Naive thymus-derived CD4-positive, alpha-beta T cell (primary cell): ENCODE data around the gene ZNF665. TPM values are rescaled to one million over a fixed set of nuclear protein-coding genes. Genes with fewer than 3 reads are reported as not detected.
"Not testable (repeated sequence)": the region's sequence is repeated elsewhere in the genome, so short reads cannot be mapped to it uniquely, and the experiment has no call there.

Source experiments
- ATAC-seq: fragments of 150-1000 bp; cut with Tn5 transposase; 2 replicates; pipeline ENCODE4 v1.10.0; 2021; ENCODE audit warnings: mild to moderate bottlenecking, moderate library complexity
- CTCF ChIA-PET: fragments of 350-600 bp; sonication (Branson Sonifier 250); formaldehyde crosslinking; loops from one replicate; lab custom pipeline; 2021; ENCODE audit warnings: antibody characterized with exemption; lab: Charles Lee
- POLR2A ChIA-PET: fragments of 350-600 bp; sonication (Branson Sonifier 250); formaldehyde crosslinking; loops from one replicate; lab custom pipeline; 2021; ENCODE audit warnings: antibody characterized with exemption, inconsistent platforms; lab: Charles Lee
- DNase-seq, 9 donors: peaks; one replicate each; pipeline versions ENCODE4 v3.0.0 to v3.0.0-alpha.2; 2020 to 2022; ENCODE audit warnings: mixed read lengths in 1 of 9
- H3K27ac ChIP-seq: one replicate; pipeline ENCODE4 v1.7.0; 2013; ENCODE audit warnings: mild to moderate bottlenecking, low read depth, low read length, moderate library complexity
- H3K27me3 ChIP-seq, 2 donors: one replicate each; pipeline ENCODE4 v1.7.0; 2013; ENCODE audit warnings: low read length in 2 of 2, mild to moderate bottlenecking in 2 of 2, moderate library complexity in 2 of 2; ENCODE audit not compliant: control insufficient read depth in 2 of 2, insufficient read depth in 2 of 2
- H3K36me3 ChIP-seq, 3 experiments: 1 replicate in 2 of 3; 2 replicates in 1 of 3; pipeline ENCODE4 v1.7.0; 2013; ENCODE audit warnings: low read length in 3 of 3, mild to moderate bottlenecking in 3 of 3, moderate library complexity in 1 of 3; ENCODE audit not compliant: insufficient read depth in 3 of 3, control insufficient read depth in 2 of 3
- H3K4me1 ChIP-seq, 2 donors: one replicate each; pipeline ENCODE4 v1.7.0; 2013; ENCODE audit warnings: low read length in 2 of 2, mild to moderate bottlenecking in 2 of 2, moderate library complexity in 1 of 2; ENCODE audit not compliant: control insufficient read depth in 2 of 2, insufficient read depth in 2 of 2
- H3K4me3 ChIP-seq: 2 replicates; pipeline ENCODE4 v1.7.0; 2013; ENCODE audit warnings: mild to moderate bottlenecking, low read length
- H3K9me3 ChIP-seq, 3 experiments: 1 replicate in 2 of 3; 2 replicates in 1 of 3; pipeline ENCODE4 v1.7.0; 2013; ENCODE audit warnings: low read length in 3 of 3; ENCODE audit not compliant: control insufficient read depth in 2 of 3
- H3K27ac Mint-ChIP-seq, 9 donors: one replicate each; pipeline ENCODE4 v1.8.0; 2020 to 2022; ENCODE audit warnings: mixed read lengths in 9 of 9, mild to moderate bottlenecking in 8 of 9, moderate library complexity in 5 of 9, inconsistent platforms in 2 of 9
- H3K27me3 Mint-ChIP-seq, 5 donors: one replicate each; pipeline ENCODE4 v1.8.0; 2021 to 2022; ENCODE audit warnings: mixed read lengths in 5 of 5, mild to moderate bottlenecking in 1 of 5
- H3K36me3 Mint-ChIP-seq, 5 donors: one replicate each; pipeline ENCODE4 v1.8.0; 2020 to 2022; ENCODE audit warnings: mixed read lengths in 5 of 5, mild to moderate bottlenecking in 3 of 5, inconsistent platforms in 1 of 5
- H3K4me1 Mint-ChIP-seq, 7 donors: one replicate each; pipeline ENCODE4 v1.8.0; 2020 to 2022; ENCODE audit warnings: mixed read lengths in 7 of 7, mild to moderate bottlenecking in 3 of 7, inconsistent platforms in 1 of 7
- H3K4me3 Mint-ChIP-seq, 10 donors: one replicate each; pipeline ENCODE4 v1.8.0; 2020 to 2022; ENCODE audit warnings: mild to moderate bottlenecking in 10 of 10, mixed read lengths in 10 of 10, moderate library complexity in 6 of 10, inconsistent platforms in 2 of 10
- H3K9me3 Mint-ChIP-seq, 11 donors: one replicate each; pipeline ENCODE4 v1.8.0; 2020 to 2022; ENCODE audit warnings: mixed read lengths in 11 of 11, mild to moderate bottlenecking in 4 of 11, inconsistent platforms in 1 of 11, moderate library complexity in 1 of 11
- intact Hi-C, 2 donors: fragments of 100-400 bp; cut with micrococcal nuclease; formaldehyde crosslinking; loops; one replicate each; pipeline ENCODE4 v1.15.1; 2023
- polyA plus RNA-seq, 2 donors: library from polyadenylated mRNA; unstranded; fragments of 300-500 nt; fragmentation: Illumina TruSeq; gene quantifications; one replicate each; pipeline ENCODE4 v1.2.3, GENCODE V29; 2021
- total RNA-seq, 6 experiments: library from RNA in 5 of 6; stranded (reverse) in 5 of 6; gene quantifications; 1 replicate in 5 of 6; 2 replicates in 1 of 6; pipeline ENCODE4 v1.2.3 and lab custom pipeline; 2021 to 2026

Gene ZNF665
- total and polyA plus RNA-seq, 7 experiments from 2014 or later, result 1.6 to 13.7 (median 5.6) TPM

DNA sequence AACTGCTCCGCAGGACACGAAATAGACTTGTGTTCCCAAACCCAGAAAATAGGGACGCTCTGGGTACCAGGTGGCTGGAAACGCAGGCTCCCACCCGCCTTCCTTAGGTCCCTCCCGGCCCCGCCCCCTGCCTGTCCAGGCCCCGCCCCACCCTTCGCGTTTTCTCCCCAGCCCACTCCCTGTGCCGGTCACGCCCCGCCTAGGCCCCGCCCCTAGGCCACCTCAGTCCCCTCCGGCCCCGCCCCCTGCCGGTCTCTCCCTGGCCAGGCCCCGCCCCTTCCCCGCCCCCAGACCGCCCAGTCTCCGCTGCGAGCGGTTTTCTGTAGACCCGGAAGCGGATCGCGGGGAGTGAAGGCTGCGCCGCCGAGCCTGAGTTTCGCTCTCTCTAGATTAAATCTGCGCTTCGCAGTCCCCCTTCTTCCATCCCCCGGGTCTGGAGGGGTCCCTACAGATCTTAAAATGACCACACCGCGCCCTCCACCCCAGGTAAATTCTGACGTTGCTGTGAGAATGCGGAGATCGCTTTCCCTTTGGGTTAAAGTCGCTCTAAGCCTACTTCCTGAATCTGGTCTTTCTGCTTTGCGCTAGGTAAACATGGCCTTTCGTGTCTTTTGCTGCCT is 3.7 kb upstream of the ZNF665 start:
- ChIA-PET POLR2A (no interaction called here), CTCF (no interaction called here)
- Histone ChIP-seq H3K4me1 (peaks cover 9% of the 10 kb centered on the region in 2 donors), H3K27ac (peak overlapping the region; percentile 97), H3K4me3 (peak overlapping the region; percentile 94), H3K27me3 (no peaks in the 10 kb centered on the region), H3K36me3 (peaks cover 0 to 43% (median 5%) of the 10 kb centered on the region in 3 experiments), H3K9me3 (peaks cover 0 to 41% (median 8%) of the 10 kb centered on the region in 3 experiments)
- Mint-ChIP-seq H3K36me3 (peaks cover 15 to 55% (median 41%) of the 10 kb centered on the region in 5 donors), H3K9me3 (peaks cover 4 to 85% (median 52%) of the 10 kb centered on the region in 11 donors), H3K27ac (peak overlapping the region; percentile 94 to 99 (median 98)), H3K4me3 (peak overlapping the region; percentile 90 to 99 (median 98)), H3K27me3 (no peaks in the 10 kb centered on the region), H3K4me1 (peaks cover 18 to 58% (median 45%) of the 10 kb centered on the region in 7 donors)
- DNase-seq (peak; percentile 83 to 97 (median 90)), ATAC-seq (peak; percentile 98)
- intact Hi-C loops, result loop anchor here (1.0 to 10.0 kb wide), 22 partner anchors 38 to 1170 kb away; partner anchors contain the start of genes ZNF765 (in 2 of the 2), ZNF813 (in 2 of the 2), MYADM (in 1 of the 2) and TSEN34 (in 1 of the 2)

DNA sequence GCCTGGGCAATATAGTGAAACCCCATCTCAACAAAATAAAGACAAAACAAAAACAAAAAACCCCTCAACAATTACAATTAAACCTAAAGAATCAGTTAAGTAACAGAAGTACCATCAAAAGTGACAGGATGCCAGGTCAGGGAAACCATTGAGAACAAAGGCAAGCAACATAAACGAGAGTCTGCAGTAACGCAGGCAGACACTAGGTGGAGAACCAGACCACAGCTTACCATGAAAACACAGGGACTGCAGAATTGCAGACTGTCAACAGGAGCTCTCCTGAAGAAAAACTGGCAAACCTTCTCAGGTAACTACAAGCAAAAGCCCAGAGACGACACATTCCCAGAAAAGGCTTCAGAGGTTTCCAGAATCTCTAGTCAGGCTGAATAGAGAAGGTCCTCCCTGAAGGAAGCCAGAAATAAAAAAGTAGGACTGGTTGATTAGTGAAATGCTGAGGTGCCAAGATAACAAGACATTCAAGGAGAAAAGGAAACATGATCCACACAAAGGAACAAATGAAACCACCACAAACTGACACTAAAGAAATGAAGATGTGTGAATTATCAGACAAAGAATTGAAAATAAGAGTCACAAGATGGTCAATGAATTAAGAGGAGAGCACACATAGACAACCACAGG is 2.2 kb upstream of the ZNF665 start:
- Mint-ChIP-seq H3K4me1 (peaks cover 17 to 57% (median 46%) of the 10 kb centered on the region in 7 donors), H3K27me3 (no peaks in the 10 kb centered on the region), H3K9me3 (peaks cover 0 to 85% (median 47%) of the 10 kb centered on the region in 11 donors), H3K4me3 (peak overlapping the region; percentile 4 to 93 (median 64)), H3K36me3 (peaks cover 11 to 54% (median 38%) of the 10 kb centered on the region in 5 donors), H3K27ac (peak overlapping the region; percentile 30 to 96 (median 64))
- no peak overlapping the region for H3K4me3 ChIP-seq
- H3K36me3 ChIP-seq, result peaks cover 0 to 35% (median 5%) of the 10 kb centered on the region in 3 experiments
- peaks cover 9% of the 10 kb centered on the region in 2 donors for H3K4me1 ChIP-seq
- intact Hi-C loops, result loop anchor here (1.0 to 10.0 kb wide), 19 partner anchors 36 to 1168 kb away; partner anchors contain the start of genes ZNF845 (in 2 of the 2), MYADM (in 1 of the 2), TSEN34 (in 1 of the 2) and ZNF160 (in 1 of the 2)
- H3K27ac ChIP-seq, result no peak overlapping the region
- H3K9me3 ChIP-seq, result peaks cover 0 to 35% (median 8%) of the 10 kb centered on the region in 3 experiments
- ChIA-PET POLR2A (interaction anchor here (0.6 to 1.2 kb wide), 4 partner anchors 138 to 597 kb away, joined by 3 to 4 read pairs (median 3); partner anchors contain the start of gene ZNF845), CTCF (interaction anchor here (0.5 to 1.4 kb wide), 10 partner anchors 9 to 830 kb away, joined by 3 to 5 read pairs (median 3); no protein-coding TSS in a partner anchor)
- no peaks in the 10 kb centered on the region for H3K27me3 ChIP-seq
- DNase-seq (peak; percentile 39 to 86 (median 77)), ATAC-seq (peak; percentile 53)

DNA sequence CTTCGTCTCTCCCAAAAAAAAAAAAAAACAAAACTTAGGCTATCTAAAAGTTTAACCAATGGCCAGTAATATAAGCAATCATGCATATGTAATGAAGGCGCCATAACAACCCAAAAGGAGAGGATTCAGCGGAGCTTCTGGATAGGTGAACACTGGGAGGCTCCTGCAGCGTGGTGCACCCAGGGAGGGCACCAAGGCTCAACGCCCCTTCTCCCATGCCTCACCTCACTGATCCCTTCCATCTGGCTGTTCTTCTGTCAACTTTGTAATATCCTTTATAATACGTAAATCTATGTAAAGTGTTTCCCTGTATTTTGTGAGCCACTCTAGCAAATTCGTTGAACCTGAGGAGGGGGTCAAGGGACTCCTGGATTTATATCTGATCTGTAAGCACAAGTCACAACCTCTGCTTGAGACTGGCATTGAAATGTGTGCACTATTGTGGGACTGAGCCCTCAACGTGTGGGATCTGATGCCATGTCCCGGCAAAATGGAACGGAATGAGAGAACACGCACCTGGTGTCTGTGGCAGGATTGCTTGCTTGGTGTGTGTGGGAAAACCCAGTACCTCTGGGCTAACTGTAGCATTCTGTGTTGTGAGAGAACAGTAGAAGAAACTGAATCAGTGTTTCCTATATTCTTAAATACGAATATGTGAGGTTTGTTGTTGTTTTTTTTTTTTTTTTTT is 521 bp upstream of the ZNF665 start:
- ChIA-PET CTCF (interaction anchor here (0.7 kb wide), 1 partner anchor 830 kb away, joined by 4 read pairs; no protein-coding TSS in a partner anchor), POLR2A (interaction anchor here (0.9 kb wide), 1 partner anchor 36 kb away, joined by 5 read pairs; no protein-coding TSS in a partner anchor)
- intact Hi-C loops, result loop anchor here (1.0 to 10.0 kb wide), 4 partner anchors 90 to 459 kb away; partner anchors contain the start of genes ZNF160 (in 1 of the 2), ZNF611 (in 1 of the 2), ZNF813 (in 1 of the 2) and ZNF816 (in 1 of the 2)
- Mint-ChIP-seq H3K27ac (peak overlapping the region in 8 of 9 donors; percentile 14 to 95 (median 88)), H3K9me3 (peaks cover 0 to 77% (median 35%) of the 10 kb centered on the region in 11 donors), H3K27me3 (no peaks in the 10 kb centered on the region), H3K36me3 (peaks cover 11 to 46% (median 32%) of the 10 kb centered on the region in 5 donors), H3K4me3 (peak overlapping the region; percentile 79 to 94 (median 91)), H3K4me1 (peaks cover 17 to 52% (median 40%) of the 10 kb centered on the region in 7 donors)
- Histone ChIP-seq H3K4me1 (peaks cover 9% of the 10 kb centered on the region in 2 donors), H3K4me3 (peak overlapping the region; percentile 89), H3K27ac (no peak overlapping the region), H3K36me3 (peaks cover 0 to 19% (median 0%) of the 10 kb centered on the region in 3 experiments), H3K27me3 (no peaks in the 10 kb centered on the region), H3K9me3 (peaks cover 0 to 22% (median 0%) of the 10 kb centered on the region in 3 experiments)
- DNase-seq, result peak in 1 of 9 donors; percentile 4
- ATAC-seq, result no peak

DNA sequence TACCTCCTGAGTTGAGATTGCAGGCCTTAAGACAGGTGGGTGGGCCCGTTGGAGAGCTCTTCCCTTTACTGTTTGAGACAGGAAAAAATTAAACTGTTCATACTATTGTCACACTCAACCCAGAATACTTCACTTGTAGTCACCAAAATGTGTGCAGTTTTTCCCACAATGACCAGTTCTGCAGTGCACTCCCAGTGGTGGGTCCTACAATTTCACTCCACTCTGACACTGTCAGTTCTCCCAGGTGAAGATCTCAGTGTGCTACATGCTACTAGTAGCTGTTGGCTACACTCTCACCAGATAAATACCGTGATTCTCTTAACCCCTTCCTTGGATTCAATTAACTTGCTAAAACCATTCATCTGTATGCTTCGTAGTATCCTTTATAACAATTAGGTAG is 2.9 kb downstream of the ZNF665 start:
- Mint-ChIP-seq H3K9me3 (peaks cover 0 to 60% (median 29%) of the 10 kb centered on the region in 11 donors), H3K27me3 (no peaks in the 10 kb centered on the region), H3K4me3 (no peak overlapping the region), H3K27ac (no peak overlapping the region), H3K36me3 (peaks cover 11 to 37% (median 35%) of the 10 kb centered on the region in 5 donors), H3K4me1 (peaks cover 11 to 29% (median 23%) of the 10 kb centered on the region in 7 donors)
- Histone ChIP-seq H3K9me3 (peaks cover 0 to 15% (median 0%) of the 10 kb centered on the region in 3 experiments), H3K27ac (no peak overlapping the region), H3K27me3 (no peaks in the 10 kb centered on the region), H3K4me3 (no peak overlapping the region), H3K4me1 (peaks cover 0 to 3% of the 10 kb centered on the region in 2 donors), H3K36me3 (peaks cover 0 to 7% (median 0%) of the 10 kb centered on the region in 3 experiments)
- no peak for DNase-seq
- CTCF ChIA-PET, result interaction anchor here (0.6 kb wide), 2 partner anchors 603 to 1482 kb away, joined by 3 read pairs; no protein-coding TSS in a partner anchor
- POLR2A ChIA-PET, result interaction anchor here (0.8 kb wide), 1 partner anchor 14 kb away, joined by 3 read pairs; no protein-coding TSS in a partner anchor
- intact Hi-C loops, result loop anchor here in 1 of 2 donors (10.0 kb wide), 1 partner anchor 455 kb away; the partner anchor contains the start of gene ZNF611
- no peak for ATAC-seq

DNA sequence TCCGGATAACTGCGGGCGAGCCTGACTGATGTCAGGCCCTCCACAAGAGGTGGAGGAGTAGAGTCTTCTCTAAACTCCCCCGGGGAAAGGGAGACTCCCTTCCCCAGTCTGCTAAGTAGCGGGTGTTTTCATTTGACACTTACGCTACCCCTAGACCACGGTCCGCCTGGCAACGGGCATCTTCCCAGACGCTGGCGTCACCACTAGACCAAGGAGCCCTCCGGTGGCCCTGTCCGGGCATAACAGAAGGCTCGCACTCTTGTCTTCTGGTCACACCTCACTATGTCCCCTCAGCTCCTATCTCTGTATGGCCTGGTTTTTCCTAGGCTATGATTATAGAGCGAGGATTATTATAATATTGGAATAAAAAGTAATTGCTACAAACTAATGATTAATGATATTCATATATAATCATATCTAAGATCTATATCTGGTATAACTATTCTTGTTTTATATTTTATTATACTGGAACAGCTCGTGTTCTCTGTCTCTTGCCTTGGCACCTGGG is 3.4 kb downstream of the ZNF665 start:
- H3K36me3 ChIP-seq, ATAC-seq, H3K4me1 ChIP-seq, DNase-seq, H3K27me3 Mint-ChIP-seq, H3K27ac Mint-ChIP-seq, H3K27ac ChIP-seq, H3K4me3 ChIP-seq, H3K27me3 ChIP-seq, POLR2A ChIA-PET, H3K4me3 Mint-ChIP-seq: not testable (repeated sequence)
- CTCF ChIA-PET, result interaction anchor here (0.6 kb wide), 1 partner anchor 1483 kb away, joined by 3 read pairs; no protein-coding TSS in a partner anchor
- H3K36me3 Mint-ChIP-seq, result peaks cover 11 to 38% (median 33%) of the 10 kb centered on the region in 5 donors
- peaks cover 0 to 59% (median 26%) of the 10 kb centered on the region in 11 donors for H3K9me3 Mint-ChIP-seq
- peaks cover 0 to 15% (median 0%) of the 10 kb centered on the region in 3 experiments for H3K9me3 ChIP-seq
- peaks cover 10 to 26% (median 20%) of the 10 kb centered on the region in 7 donors for H3K4me1 Mint-ChIP-seq
- intact Hi-C loops, result loop anchor here in 1 of 2 donors (10.0 kb wide), 1 partner anchor 455 kb away; the partner anchor contains the start of gene ZNF611
